Stimulated activated CD4-positive, alpha-beta T cell treated with anti-CD3 and anti-CD28 coated beads, Interleukin-1b, Interleukin-23, amount 100 ng/mL, for 24 hours (primary cell): ENCODE data around the gene GIMAP2.
"Not testable (repeated sequence)": the region's sequence is repeated elsewhere in the genome, so short reads cannot be mapped to it uniquely, and the experiment has no call there.

Experiments
- DNase-seq, 4 experiments: peaks; one replicate each; pipeline ENCODE4 v3.0.0-alpha.2; 2020; ENCODE audit warnings: low read depth in 4 of 4, low spot score in 1 of 4

Gene GIMAP2

DNA sequence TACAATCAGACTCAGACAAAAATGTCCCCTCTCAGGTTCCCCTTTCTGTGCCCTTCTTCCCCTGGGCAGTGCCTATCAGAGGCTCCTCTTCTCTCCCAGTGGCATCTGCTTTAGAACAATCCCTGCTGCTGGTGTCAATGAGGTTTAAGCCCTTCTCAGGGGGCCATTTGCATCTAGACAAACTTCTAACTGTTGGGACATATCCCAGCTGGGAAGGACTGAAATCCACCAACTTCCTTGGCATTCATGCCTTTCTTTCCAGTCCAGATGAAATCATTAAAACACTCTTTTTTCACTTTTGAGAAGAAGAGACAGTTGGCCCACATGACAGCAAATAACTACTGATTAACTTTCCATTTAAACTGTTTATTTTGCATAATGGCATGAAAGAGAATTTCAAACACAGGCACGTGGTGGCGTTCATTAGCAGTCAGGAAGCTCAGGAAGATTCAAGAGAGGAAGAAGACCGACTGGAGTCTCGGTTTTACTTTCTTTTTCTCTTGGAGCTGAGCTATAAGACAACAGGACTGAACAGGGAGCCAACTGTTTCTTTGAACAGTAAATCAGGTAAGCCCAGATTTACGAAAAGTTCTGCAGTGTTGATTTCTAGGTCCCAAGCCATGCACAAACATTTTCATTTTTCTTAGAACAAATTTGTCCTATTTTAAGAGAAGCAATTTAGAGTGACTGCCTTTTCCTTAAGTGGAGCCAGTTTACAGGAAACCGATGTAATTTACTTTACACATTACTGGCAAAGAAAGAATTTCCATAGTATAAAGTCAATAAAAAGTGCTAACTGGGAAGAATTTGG lies at the start of gene GIMAP2:
Gene GIMAP2, plus strand, starts transcription at position 488 of the 811 bp plus-strand sequence. CDS start 1,354 bp downstream, outside the sequence.
- DNase-seq = no peak

DNA sequence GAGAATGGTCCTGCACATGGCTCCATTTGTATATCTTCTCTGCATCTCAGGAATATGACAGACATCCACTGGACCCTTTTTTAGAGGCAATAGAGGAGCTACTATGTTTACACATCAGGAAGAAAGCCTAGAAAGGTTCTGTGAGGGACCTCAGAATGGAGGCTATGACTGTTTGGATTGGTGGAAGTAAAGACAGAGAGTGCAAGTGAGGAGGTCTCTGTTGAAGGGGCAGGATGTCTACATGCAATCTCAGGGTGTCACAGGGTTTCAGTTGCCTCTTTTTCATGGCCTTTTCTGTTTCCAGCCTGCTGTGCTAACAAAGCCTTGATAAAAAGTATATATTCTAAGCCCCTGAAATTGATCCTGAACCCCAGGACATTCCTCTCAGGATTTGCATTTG lies 43.7 kb upstream of the GIMAP2 start:
- no peak for DNase-seq

GRCh38 chr7:150642926-150643325 lies 42.6 kb upstream of the GIMAP2 start:
- no peak for DNase-seq

- no peak for DNase-seq
Measured at GRCh38 chr7:150645259-150646020, 40.1 kb upstream of the GIMAP2 start.

DNA sequence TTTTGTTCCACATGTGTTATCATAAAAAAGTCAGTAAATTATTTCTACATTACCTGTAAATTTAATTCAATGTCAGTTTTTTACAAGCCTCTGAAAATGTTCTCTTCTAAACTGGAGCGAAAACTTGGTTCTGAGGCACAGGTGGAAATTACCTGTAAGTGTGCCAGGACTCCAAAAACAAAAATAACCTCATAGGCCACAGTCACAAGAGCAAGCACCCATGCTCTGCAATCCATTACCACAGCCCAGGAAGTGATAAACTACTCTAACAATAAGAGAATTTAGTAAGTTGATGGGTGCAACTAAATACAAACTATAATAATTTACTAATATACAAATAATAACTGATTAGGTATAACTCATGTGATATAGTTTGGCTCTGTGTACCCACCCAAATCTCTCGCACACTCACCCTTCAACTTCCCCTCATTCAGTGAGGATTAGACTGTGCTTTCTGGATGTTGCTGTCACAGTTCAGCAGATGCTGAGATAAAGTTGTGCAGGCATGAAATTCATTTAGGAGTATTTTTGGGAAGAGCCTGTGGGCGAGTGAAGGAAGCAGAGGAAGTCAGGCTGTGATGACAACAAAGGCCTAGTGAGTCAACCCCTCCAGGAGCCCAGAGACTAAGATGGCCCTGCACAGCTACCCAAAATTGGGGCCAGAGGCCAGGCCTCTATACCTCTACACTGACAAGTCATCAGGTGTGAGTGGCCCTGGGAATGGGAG lies 37.0 kb upstream of the GIMAP2 start:
- DNase-seq = no peak

- DNase-seq = no peak
Measured at GRCh38 chr7:150649080-150649385, 36.5 kb upstream of the GIMAP2 start.

- no peak for DNase-seq
Measured at GRCh38 chr7:150654692-150655091, 30.8 kb upstream of the GIMAP2 start.

DNA sequence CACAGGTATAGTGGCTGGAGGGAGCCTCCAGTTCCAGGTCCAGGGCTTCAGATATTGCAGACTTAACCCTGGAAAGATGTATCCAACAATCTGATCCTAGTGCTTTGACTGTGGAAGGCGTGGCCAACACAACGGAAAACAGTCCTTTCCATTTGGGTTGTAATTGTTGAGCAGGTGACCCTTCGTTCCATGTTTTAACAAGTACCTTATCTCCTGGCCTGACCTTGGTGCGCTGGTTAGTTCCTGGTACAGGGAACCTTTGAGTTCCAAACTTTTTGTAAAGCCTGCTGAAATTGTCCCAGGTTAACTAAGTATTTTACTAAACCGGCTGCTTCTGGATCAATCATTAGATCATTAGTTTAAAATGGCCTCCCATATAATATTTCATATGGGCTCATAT lies 29.5 kb upstream of the GIMAP2 start:
- DNase-seq = no peak

- no peak for DNase-seq
Measured at GRCh38 chr7:150657526-150657925, 28.0 kb upstream of the GIMAP2 start.

DNA sequence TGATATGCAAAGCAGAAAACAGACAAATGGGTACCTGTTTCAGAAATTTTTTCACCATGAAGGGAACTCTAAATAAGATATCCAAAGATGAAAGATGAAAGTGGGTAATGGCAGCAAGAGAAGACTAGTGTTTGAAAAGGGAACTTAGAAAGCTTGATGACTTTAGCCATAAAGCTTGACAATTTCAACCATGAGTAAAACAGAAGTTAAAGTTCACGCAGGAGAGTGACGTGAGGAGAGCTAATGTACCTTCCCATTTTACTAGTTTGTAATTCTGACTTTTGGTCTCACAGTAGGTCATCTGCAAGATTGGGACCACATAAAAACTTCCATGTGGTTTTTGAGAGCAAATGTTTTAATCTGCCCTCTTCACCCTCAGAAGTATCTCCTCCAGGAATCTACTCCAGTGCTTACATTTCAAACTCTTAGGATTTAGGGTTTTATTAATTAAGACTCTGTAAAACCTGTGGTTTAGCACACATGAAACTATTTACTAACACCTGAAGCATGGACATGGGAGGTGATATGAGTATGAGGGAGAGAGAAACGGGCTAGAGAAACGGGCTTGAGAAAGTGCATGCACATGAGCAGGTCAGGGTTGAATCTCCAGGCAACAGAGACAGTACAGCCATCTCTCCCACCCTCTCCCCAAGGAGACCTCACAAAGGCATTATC lies 24.4 kb upstream of the GIMAP2 start:
- DNase-seq = no peak

GRCh38 chr7:150662821-150663220 lies 22.7 kb upstream of the GIMAP2 start:
- DNase-seq = not testable (repeated sequence)

DNA sequence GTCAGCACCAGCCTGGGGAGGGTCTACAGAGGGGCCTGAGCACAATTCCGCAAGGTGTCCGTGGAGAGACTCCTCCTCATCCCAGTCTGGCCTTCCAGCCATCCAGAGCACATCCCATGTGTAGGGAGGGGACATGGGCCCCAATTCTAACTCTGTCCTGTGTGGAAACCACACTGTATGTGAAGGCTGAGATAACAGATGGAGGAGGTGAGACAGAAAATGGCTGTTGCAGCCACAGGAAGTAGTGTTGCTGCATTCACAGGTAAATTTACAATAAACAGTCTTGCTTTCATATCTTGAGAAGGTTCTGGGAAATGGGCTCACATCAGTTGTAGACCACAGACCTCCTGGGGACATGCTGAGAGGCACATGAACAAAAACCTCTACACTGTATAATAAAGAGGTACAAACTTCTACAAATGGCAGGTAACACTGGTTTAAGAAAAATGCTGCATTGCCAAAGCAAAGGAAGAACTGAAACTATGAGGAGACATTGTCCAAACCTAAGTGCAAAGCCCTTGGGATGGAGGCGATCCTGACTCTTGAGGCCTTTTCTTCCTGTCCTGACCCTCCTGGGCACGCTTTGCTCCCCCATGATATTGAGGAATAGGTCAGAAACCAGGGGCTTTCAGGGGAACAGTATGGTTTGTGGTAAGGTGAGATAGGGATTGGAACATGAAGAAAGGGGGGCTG lies 21.6 kb upstream of the GIMAP2 start:
- no peak for DNase-seq

DNA sequence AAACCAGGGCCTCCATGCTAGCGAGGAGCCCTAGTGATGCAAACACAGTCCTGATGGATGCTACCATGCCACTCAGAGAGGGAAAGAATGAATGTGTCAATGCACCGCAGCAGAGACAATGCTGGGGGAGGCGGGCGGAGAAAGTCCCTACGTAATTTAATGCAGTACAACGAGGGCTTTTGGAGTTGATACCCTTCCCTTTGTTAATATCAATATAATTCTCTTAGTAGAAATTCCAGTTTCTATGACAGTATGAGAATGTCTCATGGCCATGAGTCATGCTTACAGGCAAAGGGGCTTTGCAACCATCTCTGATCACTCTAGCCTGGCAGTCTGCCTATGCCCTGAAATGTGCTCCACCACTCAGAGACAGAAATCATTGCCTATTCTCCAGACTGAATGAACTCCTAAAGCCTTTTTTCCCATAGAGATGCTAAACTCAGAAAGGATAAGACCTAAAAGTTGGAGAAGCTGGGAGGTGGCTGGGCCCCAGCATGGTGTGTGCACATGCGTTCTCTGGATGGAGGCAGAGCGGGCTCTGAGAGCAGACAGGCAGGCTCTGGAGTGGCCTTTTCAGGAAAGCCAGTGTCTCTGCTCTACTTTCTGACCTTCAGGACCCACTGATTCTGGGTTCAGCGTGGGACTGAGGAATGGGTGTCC lies 20.3 kb upstream of the GIMAP2 start:
- peak in 2 of 4 experiments; percentile 41 to 55 for DNase-seq

DNA sequence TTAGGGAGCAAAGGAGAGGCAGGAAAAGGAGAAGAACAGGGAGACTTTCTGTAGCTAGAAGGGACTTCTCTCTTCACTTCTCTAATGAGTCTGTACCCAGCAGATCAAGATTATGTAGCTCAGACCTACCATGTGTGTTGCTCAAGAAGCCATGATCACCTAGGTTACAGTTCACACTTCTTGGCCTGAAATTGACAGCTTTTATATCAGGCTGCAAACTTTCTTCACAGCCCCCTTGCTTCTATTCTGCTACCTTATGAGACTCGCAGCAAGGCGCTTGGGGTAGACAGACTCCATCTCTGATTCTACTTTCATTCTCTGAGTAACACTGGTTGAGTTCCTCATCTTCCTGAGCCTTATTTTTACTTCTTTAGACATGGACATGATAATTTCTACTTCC lies 19.6 kb upstream of the GIMAP2 start:
- DNase-seq = no peak

DNA sequence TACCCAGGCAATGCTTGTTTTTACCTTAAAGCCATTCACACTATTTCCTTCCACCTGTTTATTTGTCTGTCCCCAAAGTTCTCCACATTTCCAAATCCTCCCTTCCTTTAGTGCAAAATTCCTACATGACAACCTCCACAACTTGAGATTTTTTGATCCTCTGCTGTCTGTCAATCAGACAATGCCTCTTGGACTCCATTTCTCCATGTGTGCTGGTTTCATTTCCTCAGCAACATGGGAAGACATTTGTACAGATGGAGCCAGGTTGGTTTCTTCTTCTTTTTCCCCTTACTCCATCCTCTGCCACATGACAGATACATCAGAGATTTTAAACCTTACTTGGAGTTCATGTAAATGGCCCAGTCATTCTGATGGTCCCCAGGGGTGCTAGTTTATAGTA lies 19.1 kb upstream of the GIMAP2 start:
- no peak for DNase-seq

DNA sequence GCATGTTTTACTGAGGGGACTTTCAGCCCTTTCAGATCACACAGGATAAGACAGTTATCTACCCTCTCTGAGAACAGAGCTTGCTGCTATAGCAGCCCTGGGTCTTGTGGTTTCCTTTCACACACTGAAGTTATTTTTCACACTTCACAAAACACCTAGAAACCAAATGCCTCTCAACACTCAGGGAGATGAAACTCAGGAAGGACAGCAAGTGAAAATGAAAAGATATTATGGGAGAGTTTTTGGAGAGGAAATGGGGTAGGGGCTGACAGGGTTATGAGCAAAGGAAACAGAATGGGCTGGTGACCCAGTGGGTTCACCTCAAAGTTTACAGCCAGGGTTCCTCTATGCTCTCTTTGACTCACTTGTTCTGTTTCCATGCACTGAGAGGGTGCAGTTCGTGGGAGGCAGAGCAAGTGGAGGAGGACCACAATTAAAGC lies 17.0 kb upstream of the GIMAP2 start:
- DNase-seq = peak in 1 of 4 experiments; percentile 51

GRCh38 chr7:150668977-150669376 lies 16.5 kb upstream of the GIMAP2 start:
- DNase-seq = no peak

DNA sequence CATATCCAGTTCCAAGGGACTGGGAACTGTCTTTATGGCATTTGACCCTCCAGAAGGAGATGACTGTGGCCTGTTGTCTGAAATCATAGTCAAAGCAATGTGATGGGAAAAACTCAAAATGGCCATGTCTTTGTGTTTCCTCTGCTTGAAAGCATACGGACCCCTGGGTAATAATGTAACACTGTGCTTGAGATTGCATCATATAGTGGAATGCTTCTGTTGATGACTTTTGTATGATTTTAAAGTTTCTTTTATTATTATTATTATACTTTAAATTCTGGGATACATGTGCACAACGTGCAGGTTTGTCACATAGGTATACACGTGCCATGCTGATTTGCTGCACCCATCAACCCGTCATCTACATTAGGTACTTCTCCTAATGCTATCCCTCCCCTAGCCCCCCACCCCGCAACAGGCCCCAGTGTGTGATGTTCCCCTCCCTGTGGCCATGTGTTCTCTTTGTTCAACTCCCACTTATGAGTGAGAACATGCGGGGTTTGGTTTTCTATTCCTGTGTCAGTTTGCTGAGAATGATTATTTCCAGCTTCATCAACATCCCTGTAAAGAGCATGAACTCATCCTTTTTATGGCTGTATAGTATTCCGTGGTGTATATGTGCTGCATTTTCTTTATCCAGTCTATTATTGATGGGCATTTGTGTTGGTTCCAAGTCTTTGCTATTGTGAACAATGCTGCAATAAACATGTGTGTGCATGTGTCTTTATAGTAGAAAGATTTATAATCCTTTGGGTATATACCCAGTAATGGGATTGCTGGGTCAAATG lies 13.5 kb upstream of the GIMAP2 start:
- DNase-seq = not testable (repeated sequence)

DNA sequence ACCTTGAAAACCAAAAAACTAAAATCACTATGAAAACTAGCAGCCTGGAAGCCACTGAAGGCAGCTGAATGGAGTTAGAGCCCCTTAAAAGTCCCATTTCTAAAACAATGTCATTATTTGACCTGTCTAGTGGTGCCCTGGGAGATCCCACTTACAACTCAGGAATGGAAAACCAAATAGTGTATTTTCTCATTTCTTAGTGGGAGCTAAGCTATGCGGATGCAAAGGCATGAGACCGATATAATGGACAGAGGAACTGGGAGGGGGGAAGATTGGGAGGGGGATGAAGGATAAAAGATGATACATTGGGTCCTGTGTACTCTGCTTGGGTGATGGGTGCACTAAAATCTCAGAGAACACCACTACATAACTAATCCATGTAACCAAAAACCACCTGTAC lies 9.8 kb upstream of the GIMAP2 start:
- no peak for DNase-seq
